Mesenchymal stem cell (in vitro differentiated cells and primary cell): Measurements from ENCODE around the gene FSTL4.

ENCODE experiments used
- DNase-seq: peaks from one replicate; pipeline ENCODE4 v3.0.0-alpha.2; 2013
- H2AFZ ChIP-seq: one replicate; pipeline ENCODE4 v1.6.1; 2013; ENCODE audit warnings: low read depth, mild to moderate bottlenecking, control low read depth, inconsistent platforms, low read length, moderate library complexity
- H2AK5ac ChIP-seq: 2 replicates; pipeline ENCODE4 v1.6.1; 2013; ENCODE audit warnings: low read length, moderate library complexity, mild to moderate bottlenecking, inconsistent platforms; ENCODE audit not compliant: severe bottlenecking
- H2BK120ac ChIP-seq: one replicate; pipeline ENCODE4 v1.6.1; 2013; ENCODE audit warnings: low read depth, mild to moderate bottlenecking, inconsistent platforms, low read length, moderate library complexity
- H2BK12ac ChIP-seq, 2 experiments: one replicate each; pipeline ENCODE4 v1.6.1; 2013; ENCODE audit warnings: inconsistent platforms in 2 of 2, low read length in 2 of 2, mild to moderate bottlenecking in 2 of 2, moderate library complexity in 2 of 2, control low read depth in 1 of 2
- H2BK15ac ChIP-seq: one replicate; pipeline ENCODE4 v1.6.1; 2013; ENCODE audit warnings: mild to moderate bottlenecking, low read depth, inconsistent platforms; ENCODE audit not compliant: poor library complexity, severe bottlenecking
- H2BK5ac ChIP-seq: 2 replicates; pipeline ENCODE4 v1.6.1; 2013; ENCODE audit warnings: low read depth, mild to moderate bottlenecking, low read length, control low read depth, inconsistent platforms; ENCODE audit not compliant: poor library complexity, severe bottlenecking
- H3K14ac ChIP-seq, 2 experiments: one replicate each; pipeline ENCODE4 v1.6.1; 2013; ENCODE audit warnings: inconsistent platforms in 2 of 2, low read length in 2 of 2, control low read depth in 1 of 2, mild to moderate bottlenecking in 1 of 2, moderate library complexity in 1 of 2
- H3K18ac ChIP-seq, 2 experiments: one replicate each; pipeline ENCODE4 v1.6.1; 2013; ENCODE audit warnings: inconsistent platforms in 2 of 2, low read length in 2 of 2, control low read depth in 1 of 2, low read depth in 1 of 2, mild to moderate bottlenecking in 1 of 2
- H3K23ac ChIP-seq, 2 experiments: one replicate each; pipeline ENCODE4 v1.6.1; 2013; ENCODE audit warnings: inconsistent platforms in 2 of 2, low read length in 2 of 2, mild to moderate bottlenecking in 2 of 2, moderate library complexity in 2 of 2, control low read depth in 1 of 2
- H3K27ac ChIP-seq: 2 replicates; pipeline ENCODE4 v1.5.1; 2013; ENCODE audit warnings: mild to moderate bottlenecking, moderate library complexity, low read length, control low read depth, inconsistent platforms; ENCODE audit not compliant: poor library complexity, severe bottlenecking
- H3K27me3 ChIP-seq, 2 experiments: 2 replicates each; pipeline versions ENCODE4 v1.6.1 to v1.7.0; 2013; ENCODE audit warnings: low read length in 2 of 2, mild to moderate bottlenecking in 2 of 2, moderate library complexity in 2 of 2, control low read depth in 1 of 2, inconsistent platforms in 1 of 2; ENCODE audit not compliant: control insufficient read depth in 1 of 2, insufficient read depth in 1 of 2
- H3K36me3 ChIP-seq, 2 experiments: 2 replicates each; pipeline versions ENCODE4 v1.6.1 to v1.7.0; 2013; ENCODE audit warnings: low read length in 2 of 2, control low read depth in 1 of 2, inconsistent platforms in 1 of 2, low read depth in 1 of 2, mild to moderate bottlenecking in 1 of 2; ENCODE audit not compliant: insufficient read depth in 2 of 2, control insufficient read depth in 1 of 2
- H3K4ac ChIP-seq, 2 experiments: one replicate each; pipeline ENCODE4 v1.6.1; 2013; ENCODE audit warnings: inconsistent platforms in 2 of 2, low read length in 2 of 2, mild to moderate bottlenecking in 2 of 2, moderate library complexity in 2 of 2, control low read depth in 1 of 2, low read depth in 1 of 2
- H3K4me1 ChIP-seq: 2 replicates; pipeline ENCODE4 v1.6.1; 2013; ENCODE audit warnings: low read depth, low read length, control low read depth; ENCODE audit not compliant: control insufficient read depth, insufficient read depth
- H3K4me2 ChIP-seq: 2 replicates; pipeline ENCODE4 v1.6.1; 2013; ENCODE audit warnings: low read length, mild to moderate bottlenecking, inconsistent platforms; ENCODE audit not compliant: poor library complexity, severe bottlenecking
- H3K4me3 ChIP-seq, 2 experiments: 2 replicates each; pipeline versions ENCODE4 v1.5.1 to v1.7.0; 2013; ENCODE audit warnings: low read length in 2 of 2, mild to moderate bottlenecking in 2 of 2, control low read depth in 1 of 2, low read depth in 1 of 2; ENCODE audit not compliant: insufficient read depth in 1 of 2
- H3K79me1 ChIP-seq: replicated peaks from 2 replicates; pipeline ENCODE4 v1.6.1; 2013; ENCODE audit warnings: mild to moderate bottlenecking, control low read depth, low read length, inconsistent platforms; ENCODE audit not compliant: poor library complexity, severe bottlenecking
- H3K9ac ChIP-seq: 2 replicates; pipeline ENCODE4 v1.7.0; 2013; ENCODE audit warnings: mild to moderate bottlenecking, low read length, moderate library complexity
- H3K9me3 ChIP-seq: 2 replicates; pipeline ENCODE4 v1.7.0; 2013; ENCODE audit warnings: mild to moderate bottlenecking, low read length; ENCODE audit not compliant: control insufficient read depth
- H4K8ac ChIP-seq: one replicate; pipeline ENCODE4 v1.6.1; 2013; ENCODE audit warnings: inconsistent platforms, mild to moderate bottlenecking, low read length, moderate library complexity
- H4K91ac ChIP-seq: one replicate; pipeline ENCODE4 v1.6.1; 2013; ENCODE audit warnings: mild to moderate bottlenecking, low read length, inconsistent platforms
- WGBS: methylation state at CpG from one replicate; pipeline ENCODE4 v1.1.7; 2013; ENCODE audit warnings: mixed read lengths; 5-methylcytosine and 5-hydroxymethylcytosine counted together

The FSTL4 gene

GRCh38 chr5:133475986-133476385, 136.4 kb downstream of the FSTL4 start:
- no peak overlapping the region for H3K23ac ChIP-seq
- no peak overlapping the region for H4K91ac ChIP-seq
- no peak overlapping the region for H2BK12ac ChIP-seq
- H2AK5ac ChIP-seq = no peak overlapping the region
- WGBS = 74% methylated on average over 7 of the region's 7 CpGs
- no peak overlapping the region for H3K4me2 ChIP-seq
- no peaks in the 10 kb centered on the region for H3K9me3 ChIP-seq
- H3K9ac ChIP-seq = no peak overlapping the region
- no peak overlapping the region for H4K8ac ChIP-seq
- H3K14ac ChIP-seq = no peak overlapping the region
- H3K4me3 ChIP-seq = no peak overlapping the region
- H3K36me3 ChIP-seq = no peaks in the 10 kb centered on the region
- no peak for DNase-seq
- H3K4ac ChIP-seq = no peak overlapping the region
- no peak overlapping the region for H2BK120ac ChIP-seq
- no peak overlapping the region for H3K18ac ChIP-seq
- peaks cover 24 to 95% of the 10 kb centered on the region in 2 experiments for H3K27me3 ChIP-seq
- no peaks in the 10 kb centered on the region for H3K79me1 ChIP-seq
- H3K4me1 ChIP-seq = no peaks in the 10 kb centered on the region
- no peak overlapping the region for H2BK5ac ChIP-seq
- no peak overlapping the region for H2BK15ac ChIP-seq
- H3K27ac ChIP-seq = no peak overlapping the region
- no peak overlapping the region for H2AFZ ChIP-seq

GRCh38 chr5:133474851-133475590, 137.3 kb downstream of the FSTL4 start:
- Histone ChIP-seq H3K9ac (no peak overlapping the region), H3K4me2 (no peak overlapping the region), H2BK120ac (no peak overlapping the region), H4K8ac (no peak overlapping the region), H3K18ac (no peak overlapping the region), H3K14ac (no peak overlapping the region), H3K23ac (no peak overlapping the region), H3K27ac (no peak overlapping the region), H2BK5ac (no peak overlapping the region), H3K9me3 (no peaks in the 10 kb centered on the region), H3K27me3 (peaks cover 24 to 89% of the 10 kb centered on the region in 2 experiments), H4K91ac (no peak overlapping the region), H2BK15ac (no peak overlapping the region), H3K36me3 (no peaks in the 10 kb centered on the region), H3K4me1 (no peaks in the 10 kb centered on the region), H2AFZ (no peak overlapping the region), H3K4ac (no peak overlapping the region), H3K79me1 (no peaks in the 10 kb centered on the region), H2AK5ac (no peak overlapping the region), H3K4me3 (no peak overlapping the region), H2BK12ac (no peak overlapping the region)
- no peak for DNase-seq
- 52% methylated on average over 15 of the region's 20 CpGs for WGBS

GRCh38 chr5:133473291-133473690, 139.1 kb downstream of the FSTL4 start:
- H3K9ac ChIP-seq = no peak overlapping the region
- 91% methylated on average over 8 of the region's 8 CpGs for WGBS
- H3K9me3 ChIP-seq = no peaks in the 10 kb centered on the region
- H4K91ac ChIP-seq = no peak overlapping the region
- no peak overlapping the region for H2BK15ac ChIP-seq
- H2AFZ ChIP-seq = no peak overlapping the region
- DNase-seq = no peak
- H3K4me3 ChIP-seq = no peak overlapping the region
- no peak overlapping the region for H2BK5ac ChIP-seq
- H3K14ac ChIP-seq = peak overlapping the region in 1 of 2 experiments; percentile 95
- H3K18ac ChIP-seq = no peak overlapping the region
- no peaks in the 10 kb centered on the region for H3K79me1 ChIP-seq
- no peaks in the 10 kb centered on the region for H3K36me3 ChIP-seq
- H3K4me2 ChIP-seq = no peak overlapping the region
- no peaks in the 10 kb centered on the region for H3K4me1 ChIP-seq
- no peak overlapping the region for H2BK12ac ChIP-seq
- no peak overlapping the region for H3K4ac ChIP-seq
- peak overlapping the region in 1 of 2 experiments; percentile 54 for H3K23ac ChIP-seq
- no peak overlapping the region for H4K8ac ChIP-seq
- no peak overlapping the region for H2BK120ac ChIP-seq
- peaks cover 27 to 92% of the 10 kb centered on the region in 2 experiments for H3K27me3 ChIP-seq
- H3K27ac ChIP-seq = no peak overlapping the region
- H2AK5ac ChIP-seq = no peak overlapping the region

GRCh38 chr5:133472829-133473228, 139.5 kb downstream of the FSTL4 start:
- Histone ChIP-seq H3K4me3 (no peak overlapping the region), H3K27ac (no peak overlapping the region), H3K4me2 (no peak overlapping the region), H3K18ac (no peak overlapping the region), H3K23ac (no peak overlapping the region), H3K36me3 (no peaks in the 10 kb centered on the region), H3K9me3 (no peaks in the 10 kb centered on the region), H4K91ac (no peak overlapping the region), H3K4me1 (no peaks in the 10 kb centered on the region), H4K8ac (no peak overlapping the region), H2BK12ac (no peak overlapping the region), H3K4ac (no peak overlapping the region), H2BK120ac (no peak overlapping the region), H3K27me3 (peaks cover 30 to 92% of the 10 kb centered on the region in 2 experiments), H2AK5ac (no peak overlapping the region), H2BK5ac (no peak overlapping the region), H3K14ac (no peak overlapping the region), H2BK15ac (no peak overlapping the region), H3K79me1 (no peaks in the 10 kb centered on the region), H3K9ac (no peak overlapping the region), H2AFZ (no peak overlapping the region)
- no peak for DNase-seq
- 67% methylated on average over 1 of the region's 1 CpG for WGBS
